T-helper 2 cell (primary cell): Measurements from ENCODE around the gene SLC16A3.

Experiments used
- DNase-seq, 5 experiments: peaks; one replicate each; pipeline versions ENCODE4 v3.0.0 to v3.0.0-alpha.2; 2012 to 2022

Gene SLC16A3

DNA sequence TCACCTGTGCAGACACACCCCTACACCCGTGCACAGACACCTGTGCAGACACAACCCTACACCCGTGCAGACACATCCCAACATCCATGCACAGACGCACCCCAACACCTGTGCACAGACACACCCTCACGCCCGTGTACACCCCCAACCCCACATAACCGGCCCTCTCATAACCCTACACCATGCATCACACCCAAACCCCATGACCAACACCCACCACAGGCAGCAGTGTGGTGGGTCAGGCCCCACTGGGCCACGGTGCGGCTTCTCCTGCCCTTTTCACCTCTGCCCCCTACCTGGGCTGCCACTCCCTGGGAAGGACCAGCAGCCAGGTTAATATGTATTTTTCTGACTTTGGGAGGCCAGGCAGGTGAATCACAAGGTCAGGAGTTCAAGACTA is 4.2 kb upstream of the SLC16A3 start:
- no peak for DNase-seq

GRCh38 chr17:82225368-82226029 is 3.3 kb upstream of the SLC16A3 start:
- no peak for DNase-seq

- DNase-seq = no peak
Observed at GRCh38 chr17:82226146-82226808, 2.6 kb upstream of the SLC16A3 start.

- DNase-seq = no peak
Observed at GRCh38 chr17:82226809-82227628, 1.8 kb upstream of the SLC16A3 start.

GRCh38 chr17:82227629-82228277 is 1.1 kb upstream of the SLC16A3 start:
- no peak for DNase-seq

- peak; percentile 22 to 85 (median 39) for DNase-seq
Observed at GRCh38 chr17:82228278-82228841, 482 bp upstream of the SLC16A3 start.

- DNase-seq = no peak
Observed at GRCh38 chr17:82229698-82230608, 1.1 kb downstream of the SLC16A3 start.

DNA sequence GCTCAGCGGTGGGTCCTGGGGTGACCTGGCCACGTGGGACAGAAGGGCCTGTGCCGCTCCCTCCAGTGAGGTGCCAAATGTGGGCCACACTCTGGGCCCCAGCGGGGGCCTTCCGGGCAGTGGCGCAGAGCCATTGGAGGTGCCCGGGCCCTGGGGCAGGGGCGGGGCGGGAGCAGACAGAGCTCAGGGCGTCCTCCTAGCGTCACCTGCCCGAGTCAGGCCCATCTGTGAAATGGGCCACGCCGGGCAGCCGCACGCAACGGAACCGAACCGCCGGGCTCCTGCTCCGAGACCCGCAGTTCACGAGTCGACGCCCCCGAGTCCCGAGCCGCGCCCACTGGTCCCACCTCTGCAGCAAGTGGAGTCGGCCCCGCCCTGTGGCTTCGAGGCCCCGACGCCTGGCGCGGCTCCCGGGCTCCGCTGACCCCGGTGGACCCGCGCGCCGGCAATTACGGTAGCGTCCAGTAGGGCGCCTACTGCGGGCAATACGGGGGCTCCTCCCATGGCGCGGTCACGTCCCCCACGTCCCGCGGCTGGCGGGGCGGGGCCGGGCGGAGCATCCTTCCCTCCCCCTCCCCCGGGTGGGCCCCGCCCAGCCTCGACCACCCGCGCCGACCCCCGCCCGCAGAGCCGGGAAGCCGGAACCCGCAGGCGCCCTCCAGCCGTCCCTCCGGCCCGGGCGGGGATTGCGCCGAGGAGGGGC is 1.9 kb downstream of the SLC16A3 start:
- peak in 3 of 5 experiments; percentile 43 to 72 (median 69) for DNase-seq

DNA sequence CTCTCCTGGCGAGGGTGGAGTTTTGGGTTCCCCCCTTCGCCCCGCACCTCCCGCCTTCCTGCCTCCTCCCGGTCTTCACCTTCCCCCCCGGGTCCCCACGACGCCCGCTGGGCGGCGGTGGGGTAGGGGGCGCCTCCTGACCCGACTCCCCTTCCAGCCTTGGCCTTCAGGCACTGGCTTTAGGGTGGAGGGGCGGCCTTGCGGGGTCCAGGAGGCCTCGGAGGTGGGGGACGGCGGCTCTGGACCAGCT is 2.4 kb downstream of the SLC16A3 start:
- no peak for DNase-seq

- peak in 1 of 5 experiments; percentile 45 for DNase-seq
Observed at GRCh38 chr17:82231562-82232321, 2.9 kb downstream of the SLC16A3 start.

DNA sequence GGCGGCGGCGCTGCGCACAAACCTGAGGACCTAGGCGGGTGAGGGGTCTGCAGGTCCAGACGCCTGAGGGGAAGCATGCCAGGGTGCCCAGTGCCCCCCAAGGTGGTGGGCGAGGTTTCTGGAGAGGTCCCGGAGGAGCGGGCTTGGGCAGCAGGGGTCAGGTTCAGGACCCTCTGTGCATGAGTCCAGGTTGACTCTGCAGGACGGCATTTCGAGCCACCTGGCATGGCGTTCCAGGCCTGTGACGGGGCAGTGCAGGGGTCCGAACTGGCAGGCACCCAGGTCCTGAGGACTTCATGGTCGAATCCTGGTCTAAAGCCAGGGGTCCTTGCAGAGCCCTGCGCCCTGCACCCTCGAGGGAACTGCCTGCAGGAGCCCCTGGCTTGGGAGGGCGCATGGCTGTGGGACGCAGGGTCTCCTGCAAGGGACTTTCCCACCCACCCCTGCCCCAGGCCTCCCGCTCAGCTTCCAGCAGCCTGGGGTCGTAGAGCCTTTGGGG is 3.5 kb downstream of the SLC16A3 start:
- no peak for DNase-seq

GRCh38 chr17:82232876-82233785 is 4.3 kb downstream of the SLC16A3 start:
- DNase-seq = no peak

DNA sequence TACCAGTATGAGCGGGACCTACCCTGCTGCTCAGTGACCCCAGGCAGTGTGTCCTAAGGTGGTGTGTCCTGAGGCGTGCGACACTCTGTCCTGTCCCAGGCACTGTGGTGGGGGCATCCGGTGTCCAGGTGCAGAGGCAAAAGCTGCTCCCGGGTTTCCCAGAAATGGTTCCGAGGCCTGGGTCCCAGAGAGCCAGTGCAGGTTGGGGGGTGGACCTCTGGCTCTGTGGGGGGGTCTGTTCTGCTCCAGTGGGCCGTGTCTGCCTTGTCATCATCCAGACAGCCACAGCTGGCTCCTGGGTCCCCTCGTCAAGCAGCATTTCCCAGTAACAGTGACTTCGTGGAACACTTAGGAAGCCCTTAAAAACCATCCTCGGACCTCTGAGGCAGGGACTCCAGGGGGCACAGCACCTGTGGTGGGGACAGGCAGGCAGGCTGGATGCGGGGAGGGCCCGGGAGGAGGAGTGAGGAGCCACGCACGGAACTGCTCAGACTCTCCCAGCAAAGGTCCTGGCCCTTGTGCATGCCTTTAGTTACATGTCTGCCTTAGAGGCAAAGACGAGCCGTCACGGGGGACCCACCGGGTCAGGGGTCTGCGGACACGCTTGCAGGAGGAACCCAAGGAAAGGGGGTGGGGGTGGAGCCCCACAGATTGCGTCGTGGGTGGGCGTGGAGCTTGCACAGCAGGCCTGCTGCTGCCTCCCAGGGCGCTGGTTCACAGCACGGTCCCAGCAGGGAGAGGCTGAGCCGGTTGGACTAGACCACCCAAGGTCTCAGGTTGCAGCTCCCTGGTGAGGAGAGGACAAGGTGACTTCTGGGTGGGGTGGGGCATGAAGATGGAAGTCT is 5.6 kb downstream of the SLC16A3 start:
- no peak for DNase-seq

DNA sequence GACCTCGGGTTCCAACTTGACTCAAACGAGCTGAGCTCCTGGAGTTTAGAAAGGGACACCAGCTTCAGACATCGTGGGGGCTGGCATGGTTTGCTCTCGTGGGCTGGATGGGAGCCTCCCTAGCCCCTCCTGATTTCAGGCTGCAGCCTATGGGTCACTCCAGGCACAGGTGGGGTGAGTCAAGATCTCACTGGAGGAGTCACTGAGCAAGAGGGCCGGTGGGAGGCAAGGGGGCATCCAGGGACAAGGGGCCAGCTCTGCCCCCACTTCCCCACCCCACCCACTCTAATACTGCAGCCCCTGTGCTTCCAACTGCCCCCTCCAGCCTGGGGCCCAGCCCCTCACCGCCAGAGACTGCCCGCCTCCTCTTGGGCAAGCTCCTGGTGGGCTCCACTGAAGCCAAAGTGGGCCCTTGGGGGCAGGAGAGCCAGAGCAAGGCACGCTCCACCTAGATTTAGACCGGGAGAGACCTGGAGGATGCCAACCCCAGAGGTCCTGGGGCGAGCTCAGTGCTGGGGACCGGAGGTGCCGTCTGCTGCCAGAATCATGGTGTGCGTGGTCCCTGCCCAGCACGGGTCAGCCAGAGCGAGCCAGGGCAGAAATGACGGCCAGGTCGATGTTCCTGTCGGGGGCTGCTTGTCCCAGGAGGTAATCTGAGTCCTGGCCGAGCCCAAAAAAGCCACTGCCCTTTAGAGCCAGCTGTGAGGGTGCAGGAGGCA is 6.4 kb downstream of the SLC16A3 start:
- no peak for DNase-seq

DNA sequence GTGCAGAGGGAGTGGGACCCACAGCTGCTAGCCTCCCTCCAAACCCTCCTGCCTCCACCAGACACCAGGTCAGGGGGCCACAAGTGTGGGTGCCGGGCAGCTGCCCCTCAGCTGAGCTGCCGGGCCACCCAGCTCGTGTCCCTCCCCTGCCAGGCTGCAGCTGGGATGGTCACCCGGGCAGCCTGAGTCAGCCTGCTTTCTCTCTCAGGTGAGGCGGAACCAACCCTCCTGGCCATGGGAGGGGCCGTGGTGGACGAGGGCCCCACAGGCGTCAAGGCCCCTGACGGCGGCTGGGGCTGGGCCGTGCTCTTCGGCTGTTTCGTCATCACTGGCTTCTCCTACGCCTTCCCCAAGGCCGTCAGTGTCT is 6.9 kb downstream of the SLC16A3 start:
- DNase-seq = no peak

DNA sequence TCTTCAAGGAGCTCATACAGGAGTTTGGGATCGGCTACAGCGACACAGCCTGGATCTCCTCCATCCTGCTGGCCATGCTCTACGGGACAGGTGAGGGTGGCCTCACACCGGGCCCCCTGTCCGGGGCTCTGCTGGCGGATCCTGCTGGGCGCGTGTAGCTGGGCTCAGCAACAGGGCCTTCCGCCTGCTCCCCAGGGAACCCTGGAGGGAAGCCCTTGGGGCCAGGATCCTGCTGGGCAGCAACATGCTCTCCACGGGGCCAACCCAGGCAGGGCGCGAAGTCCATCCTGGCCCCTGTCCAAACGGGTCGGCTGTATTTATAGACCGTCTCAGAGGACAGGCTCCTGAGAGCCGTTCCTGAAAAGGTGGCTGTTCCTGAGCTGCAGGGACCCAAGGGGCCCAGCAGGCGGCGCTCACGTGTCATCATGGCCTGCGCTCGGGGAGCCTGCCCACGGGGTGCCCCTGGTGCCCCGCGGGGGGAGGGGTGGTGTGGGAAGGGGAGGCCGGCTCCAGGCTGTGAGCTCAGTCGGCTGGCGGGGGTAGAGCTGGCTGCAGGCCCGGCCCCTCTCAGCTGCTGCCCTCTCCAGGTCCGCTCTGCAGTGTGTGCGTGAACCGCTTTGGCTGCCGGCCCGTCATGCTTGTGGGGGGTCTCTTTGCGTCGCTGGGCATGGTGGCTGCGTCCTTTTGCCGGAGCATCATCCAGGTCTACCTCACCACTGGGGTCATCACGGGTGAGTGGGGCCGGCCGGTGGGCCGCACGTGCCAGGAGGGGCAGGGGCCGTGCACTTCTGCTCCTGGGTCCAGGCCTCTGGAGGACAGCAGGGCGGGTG is 7.5 kb downstream of the SLC16A3 start:
- DNase-seq = peak; percentile 48 to 69 (median 56)
